Measurements from ENCODE around the gene GGN.

GRCh38 chr19:38417544-38418506 is 30.0 kb upstream of the GGN start:
- no peak for TF ChIP-seq TAF1 (IDR thresholded peaks at IDR 0.05; ENCODE audit: low read depth, low read length)
- no peak for TF ChIP-seq POLR2AphosphoS5 (IDR thresholded peaks at IDR 0.05; ENCODE audit: low read depth, low read length)
- TF ChIP-seq POLR2A (IDR thresholded peaks at IDR 0.05; ENCODE audit: low read depth, low read length), result no peak
- peak; percentile 26; the same call in 1 of the 2 replicates for TF ChIP-seq SPI1 (IDR thresholded peaks at IDR 0.05; ENCODE audit: low read depth, low read length)
- no peak for TF ChIP-seq PAX5 (IDR thresholded peaks at IDR 0.05; ENCODE audit: insufficient read depth, low read length, severe bottlenecking)
